GM10266 (cell line): ENCODE results near the gene ANKMY1.

Experiments
- DNase-seq: peaks from one replicate; pipeline ENCODE4 v3.0.0; 2012; ENCODE audit errors: extremely low spot score
- TF ChIP-seq, protein P1 (sequence below): IDR thresholded peaks from 2 replicates; pipeline ENCODE4 v1.5.1; 2012; ENCODE audit warnings: mild to moderate bottlenecking, low read depth; ENCODE audit not compliant: control insufficient read depth, insufficient read depth; ENCODE audit errors: missing control alignments

ANKMY1 gene

DNA sequence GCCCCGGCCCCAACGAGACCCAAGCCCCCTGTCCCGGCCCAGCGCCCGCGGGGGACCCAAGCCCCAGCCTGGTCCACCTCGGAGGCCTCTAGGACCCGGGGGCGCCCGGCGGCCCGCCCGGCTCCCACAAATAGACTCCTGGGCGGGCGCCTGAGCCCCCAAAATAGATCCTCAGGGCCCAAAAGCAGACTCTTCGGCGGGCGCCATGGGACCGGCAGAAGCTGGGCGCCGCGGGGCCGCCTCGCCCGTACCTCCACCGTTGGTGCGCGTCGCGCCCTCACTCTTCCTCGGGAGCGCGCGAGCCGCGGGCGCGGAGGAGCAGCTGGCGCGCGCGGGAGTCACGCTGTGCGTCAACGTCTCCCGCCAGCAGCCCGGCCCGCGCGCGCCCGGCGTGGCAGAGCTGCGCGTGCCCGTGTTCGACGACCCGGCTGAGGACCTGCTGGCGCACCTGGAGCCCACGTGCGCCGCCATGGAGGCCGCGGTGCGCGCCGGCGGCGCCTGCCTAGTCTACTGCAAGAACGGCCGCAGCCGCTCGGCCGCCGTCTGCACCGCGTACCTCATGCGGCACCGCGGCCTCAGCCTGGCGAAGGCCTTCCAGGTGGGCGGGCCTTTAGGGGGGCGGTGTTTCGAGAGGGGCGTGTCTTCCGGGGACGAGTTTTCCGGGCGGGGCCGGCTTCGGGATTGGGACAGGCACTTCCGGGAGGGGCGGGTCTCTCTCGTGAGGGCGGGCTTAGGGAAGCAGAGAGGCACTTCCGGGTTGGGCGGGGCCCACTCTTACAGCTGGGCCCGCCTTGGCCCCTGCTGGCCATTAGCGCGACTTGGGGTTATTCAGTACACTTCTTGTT lies 2.9 kb upstream of the ANKMY1 start:
- TF ChIP-seq, protein P1, sequence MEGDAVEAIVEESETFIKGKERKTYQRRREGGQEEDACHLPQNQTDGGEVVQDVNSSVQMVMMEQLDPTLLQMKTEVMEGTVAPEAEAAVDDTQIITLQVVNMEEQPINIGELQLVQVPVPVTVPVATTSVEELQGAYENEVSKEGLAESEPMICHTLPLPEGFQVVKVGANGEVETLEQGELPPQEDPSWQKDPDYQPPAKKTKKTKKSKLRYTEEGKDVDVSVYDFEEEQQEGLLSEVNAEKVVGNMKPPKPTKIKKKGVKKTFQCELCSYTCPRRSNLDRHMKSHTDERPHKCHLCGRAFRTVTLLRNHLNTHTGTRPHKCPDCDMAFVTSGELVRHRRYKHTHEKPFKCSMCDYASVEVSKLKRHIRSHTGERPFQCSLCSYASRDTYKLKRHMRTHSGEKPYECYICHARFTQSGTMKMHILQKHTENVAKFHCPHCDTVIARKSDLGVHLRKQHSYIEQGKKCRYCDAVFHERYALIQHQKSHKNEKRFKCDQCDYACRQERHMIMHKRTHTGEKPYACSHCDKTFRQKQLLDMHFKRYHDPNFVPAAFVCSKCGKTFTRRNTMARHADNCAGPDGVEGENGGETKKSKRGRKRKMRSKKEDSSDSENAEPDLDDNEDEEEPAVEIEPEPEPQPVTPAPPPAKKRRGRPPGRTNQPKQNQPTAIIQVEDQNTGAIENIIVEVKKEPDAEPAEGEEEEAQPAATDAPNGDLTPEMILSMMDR = no peak
- peak; percentile 98 for DNase-seq

DNA sequence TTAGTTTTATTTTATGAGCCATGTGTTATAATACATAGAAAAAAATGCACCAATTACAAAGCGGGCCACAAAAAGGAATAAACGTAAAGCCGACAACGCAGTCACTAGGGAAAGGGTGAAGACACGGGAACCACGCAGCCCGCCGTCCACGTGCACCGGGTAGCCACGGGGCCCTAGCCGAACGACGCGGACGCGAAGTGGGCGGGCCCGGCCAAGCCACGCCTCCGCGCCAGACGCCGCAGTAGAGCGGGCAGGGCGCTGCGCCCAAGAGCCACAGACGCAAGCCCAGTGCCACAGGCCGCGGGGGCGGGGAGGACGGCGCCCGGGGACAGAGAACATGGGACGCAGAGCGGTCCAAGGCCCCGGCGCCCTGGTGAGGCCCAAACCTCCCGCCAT lies 2.3 kb upstream of the ANKMY1 start, which contains the start of gene DUSP28:
DUSP28 (plus strand) TSS at position 274 of the 396 bp plus-strand sequence. CDS start 328 bp downstream, outside the sequence.
- DNase-seq = peak; percentile 95
- TF ChIP-seq, protein P1 = no peak

DNA sequence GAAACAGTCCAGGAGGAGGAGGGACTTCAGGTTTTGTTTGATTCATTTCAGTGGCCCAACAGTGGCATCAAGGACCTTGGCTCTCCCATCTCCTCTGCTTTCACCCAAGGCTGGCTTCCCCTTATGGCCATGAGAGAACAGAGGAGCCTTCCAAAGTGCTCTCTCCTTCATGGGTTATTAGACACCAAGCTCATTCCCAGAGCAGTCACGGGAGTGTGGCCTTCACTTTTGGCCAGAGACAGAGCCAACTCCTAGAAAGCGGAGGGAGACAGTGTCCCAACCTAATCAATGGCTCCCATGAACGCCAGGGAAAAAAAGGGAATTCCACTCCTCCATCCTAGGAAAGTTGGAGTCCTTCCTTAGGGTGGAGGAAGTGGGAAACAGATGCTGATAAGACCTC lies 1.5 kb upstream of the ANKMY1 start:
- no peak for DNase-seq
- TF ChIP-seq, protein P1 = no peak

DNA sequence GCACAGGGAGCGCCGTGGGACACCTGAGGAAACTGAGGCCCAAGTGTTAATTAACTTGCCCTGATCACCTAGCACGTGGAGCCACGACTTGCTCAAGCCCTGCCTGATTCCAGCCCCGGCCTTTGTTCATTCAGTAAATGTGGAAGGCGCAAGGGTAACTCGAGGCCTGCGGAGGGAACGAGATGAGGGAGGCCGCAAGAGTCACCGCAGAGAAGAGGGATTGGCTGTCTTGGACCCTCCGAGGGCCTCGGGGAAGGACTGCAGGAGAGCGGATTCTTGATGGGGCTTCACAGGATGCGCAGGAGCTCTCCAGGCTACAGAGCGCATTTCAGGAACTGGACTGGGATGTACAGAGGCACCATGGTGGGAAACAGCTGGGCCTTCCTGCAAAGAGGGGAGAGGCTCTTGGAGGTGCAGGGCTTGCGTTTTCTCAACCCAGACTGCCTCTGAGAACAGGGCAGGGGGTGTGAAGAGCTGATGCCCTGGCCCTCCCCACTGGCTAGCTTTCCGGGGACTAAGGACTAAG lies 511 bp upstream of the ANKMY1 start:
- TF ChIP-seq, protein P1 = no peak

DNA sequence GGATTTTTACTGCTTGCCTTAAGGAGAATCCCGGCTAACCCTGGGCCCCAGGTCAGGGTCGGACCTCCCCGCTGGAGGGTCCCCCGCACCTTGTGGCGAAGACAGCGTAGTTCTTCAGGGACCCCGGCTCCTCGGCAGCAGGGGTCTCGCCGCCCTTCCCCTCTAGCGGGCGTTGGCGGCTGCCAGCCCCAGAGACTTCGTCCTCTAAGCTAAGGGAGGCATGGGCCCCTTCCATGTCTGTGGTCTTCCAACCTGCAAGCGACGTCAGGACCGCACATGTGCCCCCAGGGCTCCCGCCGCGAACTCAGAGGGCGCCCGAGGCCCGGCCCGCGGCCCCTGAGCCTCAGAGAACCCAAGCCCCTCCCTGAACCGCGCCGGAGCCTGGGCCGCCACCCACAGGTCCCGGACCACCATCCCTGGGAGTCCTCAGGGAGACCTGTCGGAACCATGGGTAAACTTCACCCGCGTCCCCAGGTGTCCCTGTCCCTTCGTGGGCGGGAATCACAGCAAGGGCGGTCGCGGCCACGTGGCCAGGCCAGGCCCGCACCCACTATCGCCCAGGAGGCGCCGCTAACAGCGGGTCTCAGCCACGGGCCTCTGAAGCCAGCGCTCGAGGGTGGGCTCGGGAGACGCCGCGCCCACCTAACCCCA lies 562 bp downstream of the ANKMY1 start:
- no peak for DNase-seq
- TF ChIP-seq, protein P1 = no peak

More for the DNA sequence above, 511 bp upstream of the ANKMY1 start:
- DNase-seq = no peak

DNA sequence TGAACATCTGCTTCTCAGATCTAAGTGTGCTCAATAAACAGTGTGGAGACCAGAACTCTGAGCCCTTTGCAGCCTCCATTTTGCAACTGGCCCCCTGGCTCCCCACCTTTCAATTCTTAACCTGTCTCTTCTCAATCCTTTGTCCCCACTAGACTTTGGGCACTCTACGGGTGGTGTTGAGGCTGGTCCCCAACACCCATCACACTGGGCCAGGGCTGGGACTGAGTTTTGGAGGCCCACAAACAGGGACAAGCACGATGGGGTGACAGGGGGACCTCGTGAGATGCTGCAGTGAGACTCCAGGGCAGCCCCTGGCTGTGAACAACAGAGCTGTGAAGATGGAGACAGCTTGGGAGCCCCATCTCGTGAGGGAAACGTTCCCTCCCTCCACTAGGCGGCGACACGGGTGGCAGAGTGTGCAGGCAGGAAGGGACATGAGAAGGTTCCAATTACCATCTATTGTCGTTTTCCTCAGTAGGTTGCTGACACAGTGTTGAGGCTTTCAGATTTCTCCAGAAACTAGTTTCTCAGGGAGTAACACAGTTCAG lies 1.2 kb downstream of the ANKMY1 start:
- DNase-seq = peak; percentile 70
- TF ChIP-seq, protein P1 = peak; percentile 56
